Liver (tissue), 9 donors: ENCODE measurements around the gene SH3GL1. TPM values are rescaled to one million over a fixed set of nuclear protein-coding genes. Genes with fewer than 3 reads are reported as not detected.
"Not testable (repeated sequence)": the region's sequence is repeated elsewhere in the genome, so short reads cannot be mapped to it uniquely, and the experiment has no call there.

Source experiments
- DNase-seq: peaks from one replicate; pipeline ENCODE4 v3.0.0-alpha.2; 2017; ENCODE audit warnings: low spot score
- H3K27ac ChIP-seq, 2 donors: one replicate each; pipeline ENCODE4 v1.7.0; 2013; ENCODE audit warnings: inconsistent platforms in 2 of 2, low read length in 2 of 2, control low read depth in 1 of 2, low read depth in 1 of 2, mild to moderate bottlenecking in 1 of 2
- H3K27me3 ChIP-seq, 4 donors: one replicate each; pipeline versions ENCODE4 v1.6.1 to v1.7.0; 2013; ENCODE audit warnings: low read length in 3 of 4, inconsistent platforms in 1 of 4, mild to moderate bottlenecking in 1 of 4, moderate library complexity in 1 of 4; ENCODE audit not compliant: control insufficient read depth in 4 of 4, insufficient read depth in 4 of 4
- H3K36me3 ChIP-seq, 4 donors: one replicate each; pipeline versions ENCODE4 v1.6.1 to v1.7.0; 2013; ENCODE audit warnings: low read length in 3 of 4, mild to moderate bottlenecking in 3 of 4, low read depth in 1 of 4, moderate library complexity in 1 of 4; ENCODE audit not compliant: control insufficient read depth in 4 of 4, insufficient read depth in 3 of 4
- H3K4me1 ChIP-seq, 4 donors: one replicate each; pipeline versions ENCODE4 v1.6.1 to v1.7.0; 2013; ENCODE audit warnings: low read length in 3 of 4, mild to moderate bottlenecking in 3 of 4, moderate library complexity in 1 of 4; ENCODE audit not compliant: control insufficient read depth in 4 of 4, insufficient read depth in 4 of 4
- H3K4me3 ChIP-seq, 3 donors: one replicate each; pipeline versions ENCODE4 v1.6.1 to v1.7.0; 2013; ENCODE audit warnings: low read length in 3 of 3, control low read depth in 1 of 3, low read depth in 1 of 3, mild to moderate bottlenecking in 1 of 3
- H3K9ac ChIP-seq, 2 donors: one replicate each; pipeline ENCODE4 v1.7.0; 2013; ENCODE audit warnings: low read length in 2 of 2, mild to moderate bottlenecking in 2 of 2, moderate library complexity in 2 of 2, control low read depth in 1 of 2, low read depth in 1 of 2
- H3K9me3 ChIP-seq, 4 donors: one replicate each; pipeline versions ENCODE4 v1.6.1 to v1.7.0; 2013; ENCODE audit warnings: low read length in 3 of 4; ENCODE audit not compliant: control insufficient read depth in 4 of 4
- ATF3 ChIP-seq: IDR thresholded peaks from 2 replicates; pipeline ENCODE4 v1.6.1; 2016; ENCODE audit warnings: antibody characterized with exemption
- CTCF ChIP-seq: fragments of 150-350 bp; IDR thresholded peaks from 2 replicates; pipeline ENCODE4 v1.5.1; 2017; ENCODE audit warnings: improper control_type of control experiment, low read depth, low read length; ENCODE audit not compliant: missing input control
- EGR1 ChIP-seq, 2 donors: IDR thresholded peaks; 2 replicates each; pipeline ENCODE4 v1.6.1; 2016 to 2018; ENCODE audit warnings: antibody characterized with exemption in 2 of 2, low read depth in 2 of 2
- FOXA1 ChIP-seq: IDR thresholded peaks from 2 replicates; pipeline ENCODE4 v1.6.1; 2016; ENCODE audit warnings: antibody characterized with exemption
- HNF4A ChIP-seq, 2 donors: conservative IDR thresholded peaks; 2 replicates each; pipeline ENCODE4 v1.6.1; 2016; ENCODE audit warnings: antibody characterized with exemption in 2 of 2, mild to moderate bottlenecking in 2 of 2
- MAX ChIP-seq: IDR thresholded peaks from 2 replicates; pipeline ENCODE4 v1.6.1; 2016; ENCODE audit warnings: antibody characterized with exemption
- RAD21 ChIP-seq, 2 donors: IDR thresholded peaks; 2 replicates each; pipeline ENCODE4 v1.6.1; 2016; ENCODE audit warnings: antibody characterized with exemption in 2 of 2, mild to moderate bottlenecking in 2 of 2
- REST ChIP-seq: IDR thresholded peaks from 2 replicates; pipeline ENCODE4 v1.6.1; 2016; ENCODE audit warnings: antibody characterized with exemption, mild to moderate bottlenecking
- YY1 ChIP-seq: IDR thresholded peaks from 2 replicates; pipeline ENCODE4 v1.6.1; 2016; ENCODE audit warnings: antibody characterized with exemption, mild to moderate bottlenecking
- ZBTB33 ChIP-seq: IDR thresholded peaks from 2 replicates; pipeline ENCODE4 v1.6.1; 2016; ENCODE audit warnings: antibody characterized with exemption
- WGBS: extraction: QIAGEN DNeasy Blood & Tissue Kit; methylation state at CpG from one replicate; pipeline ENCODE4 v1.1.7; 2013; 5-methylcytosine and 5-hydroxymethylcytosine counted together
- polyA plus RNA-seq, 2 donors: library from polyadenylated mRNA; stranded (reverse) in 1 of 2; unstranded in 1 of 2; fragments of 200-250 nt in 1 of 2; fragments of >200 nt in 1 of 2; fragmentation: Nextera tagmentation in 1 of 2; extraction: Ambion mirVana in 1 of 2; gene quantifications; one replicate each; pipeline versions ENCODE4 v1.2.1 to v1.2.3, GENCODE V29; 2013 to 2015
- total RNA-seq, 2 donors: library from RNA; depleted of rRNA; stranded (reverse); fragments of >200 nt; gene quantifications; one replicate each; pipeline ENCODE4 v1.2.3, GENCODE V29; 2014
- donor health status: healthy.
- donor health status: healthy.
- donor health status: healthy.
- donor health status: healthy.
- donor health status: healthy.

SH3GL1 gene
- total and polyA plus RNA-seq, 4 donors: 16.5 to 27.8 (median 18.2) TPM

GRCh38 chr19:4329858-4330257 lies 70.5 kb downstream of the SH3GL1 start:
- H3K9me3 ChIP-seq: no peaks in the 10 kb centered on the region
- H3K4me3 ChIP-seq: no peak overlapping the region
- TF ChIP-seq RAD21 (IDR thresholded peaks at IDR 0.05) (no peak), REST (no peak), FOXA1 (no peak), YY1 (no peak), ATF3 (no peak), HNF4A (conservative IDR thresholded peaks at IDR 0.05) (no peak), EGR1 (IDR thresholded peaks at IDR 0.05; ENCODE audit: low read depth in 2 of 2) (no peak), CTCF (no peak), ZBTB33 (no peak), MAX (no peak)
- no peak overlapping the region for H3K9ac ChIP-seq
- no peak for DNase-seq
- no peaks in the 10 kb centered on the region for H3K27me3 ChIP-seq
- peaks cover 3 to 12% (median 8%) of the 10 kb centered on the region in 4 donors for H3K4me1 ChIP-seq
- peaks cover 0 to 6% (median 2%) of the 10 kb centered on the region in 4 donors for H3K36me3 ChIP-seq
- WGBS: 96% methylated on average over 19 of the region's 19 CpGs
- H3K27ac ChIP-seq: no peak overlapping the region

GRCh38 chr19:4328991-4329681 lies 71.2 kb downstream of the SH3GL1 start:
- H3K4me3 ChIP-seq: peak overlapping the region in 1 of 3 donors; percentile 43
- DNase-seq, H3K9ac ChIP-seq, H3K36me3 ChIP-seq, H3K27me3 ChIP-seq, H3K27ac ChIP-seq, H3K9me3 ChIP-seq: not testable (repeated sequence)
- WGBS: 71% methylated on average over 35 of the region's 35 CpGs
- peaks cover 3 to 12% (median 8%) of the 10 kb centered on the region in 4 donors for H3K4me1 ChIP-seq
